Head of caudate nucleus (tissue), 42 donors: ENCODE data around the gene ADD1.

Experiments
- DNase-seq, 42 donors: peaks; one replicate each; pipeline versions ENCODE4 v3.0.0 to v3.0.0-alpha.2; 2020 to 2021; ENCODE audit warnings: mixed read lengths in 7 of 42
- intact Hi-C: fragments of 100-400 bp; cut with DNase I; formaldehyde crosslinking; loops from one replicate; pipeline ENCODE4 v1.15.0; 2022

Gene ADD1

GRCh38 chr4:2867758-2868491 lies 24.3 kb downstream of the ADD1 start:
- peak in 11 of 42 donors; percentile 6 to 65 (median 42) for DNase-seq
- intact Hi-C loops, result no loop called here

GRCh38 chr4:2868877-2869487 lies 25.3 kb downstream of the ADD1 start:
- peak in 2 of 42 donors; percentile 20 to 60 for DNase-seq
- intact Hi-C loops, result no loop called here

GRCh38 chr4:2869659-2870058 lies 26.0 kb downstream of the ADD1 start:
- DNase-seq, result no peak
- intact Hi-C loops, result no loop called here

GRCh38 chr4:2870082-2870481 lies 26.4 kb downstream of the ADD1 start:
- intact Hi-C loops, result no loop called here
- no peak for DNase-seq

- intact Hi-C loops, result no loop called here
- no peak for DNase-seq
Observed at GRCh38 chr4:2871466-2871865, 27.8 kb downstream of the ADD1 start.

- intact Hi-C loops, result no loop called here
- DNase-seq, result peak in 3 of 42 donors; percentile 38 to 72 (median 51)
Observed at GRCh38 chr4:2871911-2872310, 28.3 kb downstream of the ADD1 start.

- intact Hi-C loops, result no loop called here
- DNase-seq, result no peak
Observed at GRCh38 chr4:2873329-2873728, 29.7 kb downstream of the ADD1 start.

GRCh38 chr4:2874861-2875260 lies 31.2 kb downstream of the ADD1 start:
- no peak for DNase-seq
- intact Hi-C loops, result no loop called here

- intact Hi-C loops, result no loop called here
Observed at GRCh38 chr4:2875556-2875955, 31.9 kb downstream of the ADD1 start.

GRCh38 chr4:2878346-2878745 lies 34.7 kb downstream of the ADD1 start:
- intact Hi-C loops, result no loop called here
- no peak for DNase-seq

More at GRCh38 chr4:2875556-2875955, 31.9 kb downstream of the ADD1 start:
- DNase-seq, result peak in 30 of 42 donors; percentile 24 to 86 (median 49)

- no peak for DNase-seq
- intact Hi-C loops, result no loop called here
Observed at GRCh38 chr4:2879026-2879425, 35.4 kb downstream of the ADD1 start.

GRCh38 chr4:2881431-2881830 lies 37.8 kb downstream of the ADD1 start:
- no peak for DNase-seq
- intact Hi-C loops, result no loop called here

- intact Hi-C loops, result no loop called here
- DNase-seq, result no peak
Observed at GRCh38 chr4:2882341-2882740, 38.7 kb downstream of the ADD1 start.

GRCh38 chr4:2886161-2886560 lies 42.5 kb downstream of the ADD1 start:
- intact Hi-C loops, result no loop called here

GRCh38 chr4:2886622-2887021 lies 43.0 kb downstream of the ADD1 start:
- intact Hi-C loops, result no loop called here
- no peak for DNase-seq

More at GRCh38 chr4:2886161-2886560, 42.5 kb downstream of the ADD1 start:
- no peak for DNase-seq

- intact Hi-C loops, result no loop called here
Observed at GRCh38 chr4:2887343-2887742, 43.7 kb downstream of the ADD1 start.

GRCh38 chr4:2888886-2889285 lies 45.2 kb downstream of the ADD1 start:
- no peak for DNase-seq
- intact Hi-C loops, result no loop called here

More at GRCh38 chr4:2887343-2887742, 43.7 kb downstream of the ADD1 start:
- no peak for DNase-seq

- no peak for DNase-seq
Observed at GRCh38 chr4:2891294-2891693, 47.6 kb downstream of the ADD1 start.

GRCh38 chr4:2893772-2894171 lies 50.1 kb downstream of the ADD1 start:
- intact Hi-C loops, result no loop called here
- peak in 5 of 42 donors; percentile 18 to 73 (median 45) for DNase-seq

More at GRCh38 chr4:2891294-2891693, 47.6 kb downstream of the ADD1 start:
- intact Hi-C loops, result no loop called here

GRCh38 chr4:2898001-2898400 lies 54.4 kb downstream of the ADD1 start:
- intact Hi-C loops, result no loop called here
- peak in 1 of 42 donors; percentile 40 for DNase-seq

GRCh38 chr4:2900741-2901140 lies 57.1 kb downstream of the ADD1 start:
- intact Hi-C loops, result no loop called here
- DNase-seq, result peak in 1 of 42 donors; percentile 25
